Activated T-cell treated with anti-CD3 and anti-CD28 coated beads for 24 hours (primary cell): ENCODE measurements around the gene ATP2B3.

Experiments used
- DNase-seq: peaks from one replicate; pipeline ENCODE4 v3.0.0-alpha.2; 2020; ENCODE audit warnings: low read depth

Gene ATP2B3

DNA sequence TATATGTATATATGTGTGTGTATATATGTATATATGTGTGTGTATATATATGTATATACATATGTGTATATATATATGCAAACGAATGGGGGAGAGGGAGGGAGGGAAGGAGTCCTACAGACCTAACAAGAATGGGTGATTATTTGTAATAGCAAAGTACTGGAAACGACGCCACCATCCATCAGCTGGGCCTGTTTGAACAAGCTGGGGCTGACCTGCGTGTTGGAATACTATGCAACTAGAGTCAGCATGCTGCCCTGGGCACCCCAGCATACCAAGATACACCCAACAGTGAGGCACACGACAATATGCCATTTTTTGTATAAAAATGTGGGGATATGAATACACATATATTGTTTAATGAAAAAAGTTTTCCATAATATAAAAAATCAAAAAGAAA, 103.1 kb downstream of the ATP2B3 start:
- no peak for DNase-seq

DNA sequence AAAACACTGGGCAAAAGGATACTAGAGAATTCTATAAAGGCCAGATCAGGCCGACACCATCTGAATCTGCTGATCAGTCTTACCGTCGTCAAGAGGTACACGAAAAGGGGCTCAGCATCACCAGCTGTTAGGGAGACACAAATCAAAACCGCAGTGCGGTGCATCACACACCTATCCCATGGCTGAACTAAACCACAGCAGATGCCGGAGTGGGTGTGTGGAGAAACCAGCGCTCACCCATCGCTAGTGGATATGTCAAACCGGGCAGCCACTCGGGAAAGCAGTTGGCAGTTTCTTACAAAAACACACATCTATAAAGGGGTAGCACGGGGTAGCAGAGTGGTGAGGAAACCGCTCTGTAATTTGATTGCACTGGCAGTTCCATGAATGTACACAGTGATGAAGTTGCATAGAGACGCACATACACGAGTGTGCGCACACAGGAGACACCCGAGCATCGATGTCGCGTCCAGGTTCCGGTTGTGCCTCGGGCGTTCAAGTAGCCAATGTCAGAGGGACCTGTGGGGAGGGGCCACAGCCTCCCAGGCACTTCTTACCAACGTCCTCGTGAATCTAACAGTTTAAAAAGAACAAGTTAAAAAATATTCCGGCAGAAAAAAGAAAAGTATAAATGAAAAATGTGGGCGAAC, 104.6 kb downstream of the ATP2B3 start:
- no peak for DNase-seq

DNA sequence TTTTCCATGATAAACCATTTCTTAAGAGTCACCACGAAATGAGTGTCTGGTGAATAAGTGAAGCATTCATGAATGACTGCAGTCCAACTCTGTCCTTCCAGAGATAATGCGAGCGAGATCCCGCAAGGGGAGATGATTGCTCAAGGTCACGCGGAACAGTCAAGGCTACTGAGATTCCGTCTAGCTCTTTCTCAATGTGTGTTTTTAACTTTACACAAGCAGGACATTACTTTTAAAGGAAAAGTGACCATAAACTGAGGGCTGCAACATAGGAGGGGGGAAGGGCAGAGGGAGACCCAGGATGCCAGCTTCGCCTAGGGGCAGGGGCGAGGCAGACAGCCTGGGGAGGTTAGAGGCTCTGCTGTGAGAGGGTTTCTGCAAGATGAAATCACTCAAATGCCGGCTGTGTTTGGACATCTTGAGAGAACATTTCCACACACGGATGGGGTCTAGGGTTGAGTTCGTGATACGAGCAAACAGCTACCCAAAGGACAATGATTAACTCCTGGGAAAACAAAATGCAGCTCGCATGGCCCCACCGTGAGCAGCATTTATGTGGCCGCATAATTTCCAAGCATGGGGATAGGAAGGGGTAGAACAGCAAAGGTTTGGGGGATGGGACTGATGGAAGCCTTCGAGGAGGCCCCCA, 105.3 kb downstream of the ATP2B3 start:
- DNase-seq = no peak

DNA sequence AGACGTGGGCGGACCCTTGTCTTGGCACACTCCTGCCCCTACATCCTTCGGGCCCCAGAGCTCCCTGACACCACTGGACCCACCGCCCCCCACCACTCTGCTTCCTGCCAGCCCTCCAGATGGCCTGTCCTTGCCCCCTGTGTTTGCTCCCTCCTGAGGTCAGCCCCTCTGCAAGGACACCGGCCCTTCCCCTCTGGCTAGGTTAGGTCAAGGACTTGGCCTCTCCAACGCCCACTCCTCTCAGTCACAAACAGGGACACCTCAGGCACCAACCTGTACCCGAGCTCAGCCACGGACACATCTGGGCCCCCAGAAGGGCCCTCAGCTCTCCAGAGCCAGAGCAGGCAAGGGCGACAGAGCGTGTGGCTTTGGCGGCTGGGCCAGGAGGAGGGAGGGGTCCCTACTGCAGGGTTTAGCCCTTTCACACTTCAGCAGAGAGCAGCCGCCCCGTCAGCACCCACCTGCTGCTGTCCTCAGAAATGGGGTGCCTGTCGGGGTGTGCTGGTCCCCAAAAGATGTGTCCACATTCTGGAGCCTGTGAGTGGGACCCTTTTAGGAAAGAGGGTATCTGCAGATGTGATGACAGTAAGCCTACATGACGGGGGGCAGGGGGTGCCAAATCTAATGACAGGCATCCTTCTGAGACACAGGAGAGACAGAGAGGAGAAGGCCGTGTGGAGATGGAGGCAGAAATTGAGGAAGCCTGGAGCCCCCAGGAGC, 106.0 kb downstream of the ATP2B3 start:
- DNase-seq = no peak

DNA sequence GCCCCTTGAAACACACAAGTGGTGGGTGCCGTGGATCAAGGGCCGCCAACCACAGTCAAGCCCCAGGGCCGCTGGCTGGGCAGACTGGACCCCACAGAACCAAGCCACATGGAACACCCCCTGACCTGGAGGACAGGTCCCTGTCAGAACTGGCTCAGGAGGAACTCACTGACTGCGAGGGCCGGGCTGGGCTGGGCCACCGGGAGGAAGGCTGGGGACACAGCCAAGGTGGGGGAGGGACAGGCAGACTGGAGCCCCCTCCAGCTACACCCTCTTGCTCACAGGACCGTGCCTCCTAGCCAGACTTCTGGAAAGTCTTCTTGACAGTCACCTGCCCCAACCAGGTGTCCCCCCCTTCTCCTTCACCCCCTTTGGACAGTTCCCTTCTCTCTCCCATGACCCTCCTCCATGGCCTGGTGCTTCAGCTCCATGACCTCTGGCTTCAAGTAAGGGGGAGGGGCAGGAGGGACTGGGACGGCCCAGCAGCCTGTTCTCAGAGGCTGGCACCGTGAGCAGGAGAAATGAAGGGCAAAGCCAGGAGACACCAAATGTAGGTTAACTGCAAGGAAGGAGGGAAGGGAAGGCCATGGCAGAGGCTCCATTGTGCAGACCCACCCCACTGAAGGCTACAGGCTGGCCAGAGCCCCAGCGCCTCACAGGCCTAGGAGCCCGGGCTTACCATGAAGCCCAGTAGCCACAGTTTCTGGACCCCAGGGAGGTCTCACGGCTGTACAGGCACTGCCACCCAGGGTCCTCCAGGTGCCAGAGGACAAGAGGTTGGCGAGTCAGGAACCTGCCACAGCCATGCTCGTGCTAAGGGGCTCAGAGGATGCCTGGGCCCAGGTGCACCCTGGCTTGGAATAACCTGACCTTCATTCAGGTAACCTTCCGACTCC, 107.0 kb downstream of the ATP2B3 start:
- DNase-seq = no peak

DNA sequence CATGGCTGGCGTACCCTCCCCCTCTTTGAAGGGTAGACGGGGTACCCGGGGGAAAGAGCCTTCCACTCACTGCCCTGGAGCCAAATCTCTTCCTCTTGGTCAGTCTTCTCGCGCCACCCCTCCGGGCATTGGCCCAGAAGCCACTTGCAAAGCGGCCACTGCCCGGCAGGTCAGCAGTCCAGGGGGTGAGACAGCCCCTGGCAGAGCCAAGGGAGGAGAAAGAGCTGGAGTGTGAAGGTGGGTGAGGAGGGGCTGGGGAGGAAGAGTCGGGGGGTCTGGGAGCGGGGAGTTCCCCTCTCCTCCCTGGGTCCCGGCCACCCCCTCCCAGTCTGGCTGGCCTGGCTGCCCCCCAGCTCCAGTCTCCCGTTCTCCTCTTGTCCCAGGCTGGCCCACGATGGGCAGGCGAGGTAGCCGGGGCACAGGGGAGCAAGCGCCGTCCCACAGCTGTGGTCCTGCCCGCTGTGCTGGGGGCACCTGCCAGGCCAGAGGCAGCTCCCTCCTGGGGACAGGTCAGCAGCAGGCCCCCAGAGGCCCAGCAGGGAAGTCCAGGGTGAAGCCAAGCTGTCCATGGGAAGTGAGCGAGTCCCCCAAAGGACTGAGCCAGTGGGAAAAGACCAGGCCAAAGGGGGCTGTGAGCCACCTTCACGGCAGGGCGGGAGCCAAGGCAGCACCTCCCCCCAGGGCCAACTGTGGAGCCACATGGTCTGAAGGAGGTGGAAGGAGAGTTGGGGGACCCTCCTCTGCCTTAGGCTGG, 108.0 kb downstream of the ATP2B3 start:
- DNase-seq = no peak

DNA sequence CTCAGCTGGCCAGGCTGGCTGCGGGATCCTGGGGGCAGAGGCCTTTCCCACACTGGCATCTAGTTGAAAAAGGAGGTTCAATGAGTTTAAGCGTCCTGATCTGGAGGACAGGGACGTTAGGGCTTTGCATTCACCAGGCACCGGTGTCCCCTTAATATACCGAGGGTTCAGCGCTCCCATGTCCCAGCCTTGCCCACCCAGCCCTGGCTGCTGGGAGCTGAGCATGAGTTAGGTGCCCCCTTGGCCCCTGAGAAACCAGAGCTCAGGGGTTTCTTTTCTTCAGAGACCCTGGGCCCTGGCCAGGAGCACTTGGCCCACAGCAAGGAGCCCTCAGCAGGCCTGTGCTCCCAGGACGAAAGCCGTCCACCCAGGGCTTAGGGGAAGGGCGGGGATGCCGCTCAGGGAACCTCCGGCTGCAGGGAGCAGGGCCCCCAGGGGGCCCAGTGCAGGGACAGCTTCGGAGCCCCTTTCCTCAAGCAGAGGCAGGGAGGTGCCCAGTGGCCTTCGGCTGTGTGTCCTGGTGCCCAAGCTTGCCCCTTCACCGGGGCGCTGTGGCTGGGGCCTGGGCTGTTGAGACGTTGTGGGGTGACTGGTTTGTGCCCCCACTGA, 108.7 kb downstream of the ATP2B3 start:
- DNase-seq = no peak

DNA sequence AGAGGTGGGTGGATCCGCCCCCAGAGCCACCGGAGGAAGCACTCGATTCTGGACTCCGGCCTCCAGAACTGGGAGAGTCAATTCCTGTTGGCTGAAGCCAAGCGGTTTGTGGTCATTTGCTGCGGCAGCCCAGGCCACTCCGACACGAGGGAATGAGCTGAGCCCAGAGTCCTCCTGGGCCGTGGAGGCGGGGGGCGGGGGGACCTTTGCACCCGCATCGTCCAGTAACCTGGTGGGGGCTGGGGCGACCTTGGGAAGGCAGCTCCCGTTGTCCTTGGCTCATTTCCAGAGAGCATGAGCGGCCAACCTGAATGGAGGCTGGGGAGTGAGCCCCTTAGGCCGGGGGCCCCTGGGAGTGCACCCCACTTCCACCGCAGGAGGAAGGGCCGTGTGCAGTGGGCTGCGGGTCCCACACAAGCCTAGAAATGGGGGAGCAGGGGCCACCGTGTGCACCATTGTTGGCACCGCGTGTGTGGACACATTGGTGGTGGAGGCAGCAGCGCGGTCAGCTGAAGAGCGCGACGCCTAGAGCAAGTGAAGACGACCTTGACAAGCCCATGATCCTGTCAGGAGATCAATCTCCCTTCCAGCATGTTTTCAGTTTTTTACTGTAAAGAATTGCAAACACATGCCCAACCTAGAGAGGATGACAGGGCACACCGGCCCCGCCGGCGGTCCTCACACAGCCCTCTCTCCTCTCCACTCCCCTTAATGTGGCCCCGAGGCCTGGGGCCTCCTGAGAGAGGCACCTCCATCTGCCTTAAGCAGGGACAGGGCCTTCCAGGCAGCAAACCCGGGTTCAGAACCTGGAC, 109.6 kb downstream of the ATP2B3 start:
- no peak for DNase-seq

DNA sequence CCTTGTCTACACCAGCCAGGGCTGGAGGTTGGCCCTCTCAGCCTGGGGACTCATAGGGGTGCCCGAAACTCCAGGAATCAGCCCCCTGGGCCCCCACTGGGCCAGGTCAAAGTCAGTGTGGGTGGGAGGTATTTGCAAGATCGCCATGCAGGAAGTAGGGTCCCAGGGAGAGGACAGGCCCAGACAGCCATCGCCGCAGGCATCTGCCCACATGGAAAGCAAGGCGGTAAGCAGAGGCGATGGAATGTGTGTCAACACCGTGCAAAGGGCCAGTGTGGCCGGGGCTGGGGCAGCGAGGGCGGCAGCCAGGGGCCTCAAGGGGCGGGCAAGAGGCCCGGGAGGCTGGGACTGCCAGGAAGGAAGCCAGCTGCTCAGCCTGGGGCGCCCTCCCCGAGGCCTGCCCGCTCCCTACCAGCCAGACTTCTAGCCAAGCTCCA, 110.3 kb downstream of the ATP2B3 start:
- DNase-seq = no peak

DNA sequence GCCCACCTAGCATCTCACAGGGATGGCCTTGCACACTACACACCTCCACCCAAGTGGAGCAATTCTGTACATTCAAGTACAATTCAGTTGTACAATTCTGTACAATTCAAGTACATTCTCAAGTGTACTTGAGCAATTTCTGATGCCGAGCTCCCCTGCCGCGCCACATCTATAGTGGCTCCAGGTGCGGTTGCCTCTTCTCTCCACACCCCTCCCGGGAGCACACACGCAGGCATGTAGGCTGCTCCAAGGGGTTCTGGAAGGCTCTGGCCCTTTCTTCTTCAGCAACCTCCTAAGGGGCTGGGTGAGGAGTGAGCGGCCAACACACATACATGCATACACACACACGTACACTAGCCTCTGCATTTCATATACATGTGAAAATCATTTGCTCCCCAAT, 110.7 kb downstream of the ATP2B3 start:
- no peak for DNase-seq

DNA sequence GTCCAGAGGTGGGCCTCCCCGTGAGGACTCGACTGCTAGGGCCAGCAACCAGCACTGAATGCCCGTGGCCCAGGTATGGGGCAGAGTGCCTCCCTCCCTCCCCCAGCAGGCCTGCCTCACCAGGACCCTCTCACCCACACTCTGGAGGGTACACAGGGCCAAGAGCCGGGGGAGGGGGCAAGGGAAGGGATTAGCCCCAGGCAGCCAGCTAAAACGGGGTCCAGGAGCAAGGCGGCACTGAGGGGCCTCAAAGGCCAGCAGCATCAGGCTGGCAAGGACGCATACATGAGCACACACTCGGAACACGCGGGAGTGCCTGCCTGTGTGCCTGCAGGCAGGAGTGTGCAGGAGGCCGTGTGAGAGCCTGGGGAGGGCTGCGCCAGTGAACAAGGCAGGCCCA, 111.2 kb downstream of the ATP2B3 start:
- DNase-seq = no peak

DNA sequence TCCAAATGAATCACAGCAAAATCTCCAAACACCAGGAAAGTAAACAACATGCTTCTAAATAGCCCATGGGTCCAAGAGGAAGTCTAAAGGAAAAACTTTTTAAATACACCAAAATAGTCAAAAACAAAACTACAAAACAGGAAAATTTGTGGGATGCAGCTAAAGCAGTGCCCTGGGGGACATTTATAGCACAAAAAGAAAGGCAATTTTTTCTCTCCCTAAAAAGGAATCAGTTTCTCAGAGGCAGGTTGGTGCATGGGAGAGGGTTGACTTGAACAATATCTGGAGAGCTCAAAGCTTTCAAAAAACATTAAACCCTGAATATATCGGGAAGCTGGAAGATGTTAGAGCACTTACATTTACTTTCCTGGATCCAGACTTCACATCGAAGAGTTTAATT, 113.9 kb downstream of the ATP2B3 start:
- no peak for DNase-seq

DNA sequence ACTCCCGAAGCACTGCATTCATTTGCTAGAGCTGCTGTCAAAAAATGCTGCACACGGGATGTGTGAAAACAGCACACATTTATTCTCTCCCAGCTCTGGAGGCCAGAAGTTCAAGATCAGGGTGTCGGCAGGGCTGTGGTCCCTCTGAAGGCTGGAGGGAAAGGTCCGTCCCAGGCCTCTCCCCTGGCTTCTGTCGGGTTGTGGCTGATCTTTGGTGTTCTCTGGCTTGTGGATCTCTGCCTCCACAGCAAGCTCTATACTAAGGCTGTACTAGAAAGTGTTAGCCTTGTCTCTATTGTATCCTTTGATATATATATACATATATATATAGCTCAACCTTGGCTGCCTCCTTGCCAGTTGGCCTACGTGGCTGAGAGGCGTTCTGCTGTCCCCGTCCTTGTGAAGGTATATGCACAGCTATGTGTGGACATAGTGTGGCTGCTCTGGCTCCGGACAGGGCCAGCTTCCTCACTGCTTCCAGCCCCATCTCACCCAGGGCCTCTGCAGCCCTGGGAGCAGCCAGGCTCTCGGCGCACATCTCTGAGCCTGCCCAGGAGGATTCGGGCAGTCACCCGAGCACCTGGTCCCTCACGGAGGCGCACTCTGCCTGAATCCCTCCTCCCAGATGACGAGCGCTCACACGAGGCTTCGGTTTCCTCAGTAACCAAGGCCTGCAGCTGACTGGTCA, 114.6 kb downstream of the ATP2B3 start:
- DNase-seq = no peak
